IPS-18c (cell line): ENCODE results near the gene SH3PXD2A.
"Not testable (repeated sequence)": the region's sequence is repeated elsewhere in the genome, so short reads cannot be mapped to it uniquely, and the experiment has no call there.

ENCODE experiments used
- H3K4me3 ChIP-seq: 2 replicates; pipeline ENCODE4 v1.7.0; 2013; ENCODE audit warnings: low read depth, mild to moderate bottlenecking, low read length, moderate library complexity; ENCODE audit not compliant: insufficient read depth
- H3K9me3 ChIP-seq: one replicate; pipeline ENCODE4 v1.6.1; 2013; ENCODE audit warnings: mild to moderate bottlenecking, low read length, moderate library complexity; ENCODE audit not compliant: control insufficient read depth, insufficient read depth

SH3PXD2A gene

GRCh38 chr10:103609231-103610082, 245.9 kb downstream of the SH3PXD2A start:
- Histone ChIP-seq H3K4me3 (no peak overlapping the region), H3K9me3 (no peaks in the 10 kb centered on the region)

GRCh38 chr10:103608056-103608455, 247.3 kb downstream of the SH3PXD2A start:
- not testable (repeated sequence) for H3K9me3 ChIP-seq

GRCh38 chr10:103607051-103607450, 248.3 kb downstream of the SH3PXD2A start:
- H3K4me3 ChIP-seq, H3K9me3 ChIP-seq: not testable (repeated sequence)

More at GRCh38 chr10:103608056-103608455, 247.3 kb downstream of the SH3PXD2A start:
- not testable (repeated sequence) for H3K4me3 ChIP-seq

GRCh38 chr10:103606097-103606438, 249.3 kb downstream of the SH3PXD2A start:
- H3K9me3 ChIP-seq, H3K4me3 ChIP-seq: not testable (repeated sequence)

GRCh38 chr10:103605359-103606096, 249.8 kb downstream of the SH3PXD2A start:
- no peak overlapping the region for H3K4me3 ChIP-seq
- no peaks in the 10 kb centered on the region for H3K9me3 ChIP-seq

- H3K9me3 ChIP-seq = no peaks in the 10 kb centered on the region
- H3K4me3 ChIP-seq = no peak overlapping the region
Measured at GRCh38 chr10:103603382-103603781, 252.0 kb downstream of the SH3PXD2A start.

- no peaks in the 10 kb centered on the region for H3K9me3 ChIP-seq
- no peak overlapping the region for H3K4me3 ChIP-seq
Measured at GRCh38 chr10:103602852-103603155, 252.6 kb downstream of the SH3PXD2A start.

- Histone ChIP-seq H3K9me3 (no peaks in the 10 kb centered on the region), H3K4me3 (no peak overlapping the region)
Measured at GRCh38 chr10:103602028-103602851, 253.1 kb downstream of the SH3PXD2A start.

- Histone ChIP-seq H3K4me3 (no peak overlapping the region), H3K9me3 (no peaks in the 10 kb centered on the region)
Measured at GRCh38 chr10:103600956-103601569, 254.3 kb downstream of the SH3PXD2A start.

- Histone ChIP-seq H3K4me3 (no peak overlapping the region), H3K9me3 (no peaks in the 10 kb centered on the region)
Measured at GRCh38 chr10:103600325-103600724, 255.1 kb downstream of the SH3PXD2A start.

GRCh38 chr10:103599907-103600306, 255.5 kb downstream of the SH3PXD2A start:
- Histone ChIP-seq H3K9me3 (no peaks in the 10 kb centered on the region), H3K4me3 (no peak overlapping the region)

GRCh38 chr10:103599211-103599610, 256.2 kb downstream of the SH3PXD2A start:
- Histone ChIP-seq H3K4me3 (no peak overlapping the region), H3K9me3 (no peaks in the 10 kb centered on the region)

- Histone ChIP-seq H3K9me3 (no peaks in the 10 kb centered on the region), H3K4me3 (no peak overlapping the region)
Measured at GRCh38 chr10:103598654-103599115, 256.7 kb downstream of the SH3PXD2A start.

- H3K9me3 ChIP-seq = no peaks in the 10 kb centered on the region
- H3K4me3 ChIP-seq = no peak overlapping the region
Measured at GRCh38 chr10:103597003-103597402, 258.4 kb downstream of the SH3PXD2A start.

- no peaks in the 10 kb centered on the region for H3K9me3 ChIP-seq
- no peak overlapping the region for H3K4me3 ChIP-seq
Measured at GRCh38 chr10:103595933-103596726, 259.2 kb downstream of the SH3PXD2A start.

GRCh38 chr10:103593022-103593570, 262.3 kb downstream of the SH3PXD2A start:
- Histone ChIP-seq H3K9me3 (no peaks in the 10 kb centered on the region), H3K4me3 (no peak overlapping the region)
